GM21786 (cell line): ENCODE data around the gene NOVA1.
"Not testable (repeated sequence)": the region's sequence is repeated elsewhere in the genome, so short reads cannot be mapped to it uniquely, and the experiment has no call there.

ENCODE experiments used
- ATAC-seq: cut with Tn5 transposase; IDR thresholded peaks from one replicate; pipeline ENCODE4 v1.9.1; 2021; ENCODE audit not compliant: unreplicated experiment

NOVA1 gene

GRCh38 chr14:26597589-26598080 is at the start of gene NOVA1:
Gene NOVA1 (minus strand): TSS chr14:26598033. CDS start chr14:26597436, 597 bp downstream.
- ATAC-seq: no peak

- ATAC-seq: not testable (repeated sequence)
Observed at GRCh38 chr14:26645057-26645456, 47.2 kb upstream of the NOVA1 start.

DNA sequence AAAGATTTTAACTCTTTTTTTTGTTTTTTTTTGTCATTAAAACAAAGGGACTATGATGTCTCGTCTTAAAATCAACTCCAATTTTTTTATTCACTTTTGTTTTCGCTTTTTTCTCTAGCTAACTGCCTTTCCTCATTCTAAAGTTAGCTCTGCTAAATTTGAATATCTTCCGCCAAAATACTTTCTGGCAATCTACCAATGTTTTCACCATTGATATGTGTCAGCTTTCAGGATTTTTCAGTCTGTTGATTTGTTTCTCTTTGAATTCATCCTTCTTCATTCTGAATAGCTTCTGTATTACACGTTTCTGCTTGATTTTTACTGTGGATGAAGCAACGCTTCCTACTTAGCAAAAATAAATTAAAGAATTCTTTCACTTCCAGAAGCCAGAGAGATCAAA is 38.7 kb upstream of the NOVA1 start:
- no peak for ATAC-seq

DNA sequence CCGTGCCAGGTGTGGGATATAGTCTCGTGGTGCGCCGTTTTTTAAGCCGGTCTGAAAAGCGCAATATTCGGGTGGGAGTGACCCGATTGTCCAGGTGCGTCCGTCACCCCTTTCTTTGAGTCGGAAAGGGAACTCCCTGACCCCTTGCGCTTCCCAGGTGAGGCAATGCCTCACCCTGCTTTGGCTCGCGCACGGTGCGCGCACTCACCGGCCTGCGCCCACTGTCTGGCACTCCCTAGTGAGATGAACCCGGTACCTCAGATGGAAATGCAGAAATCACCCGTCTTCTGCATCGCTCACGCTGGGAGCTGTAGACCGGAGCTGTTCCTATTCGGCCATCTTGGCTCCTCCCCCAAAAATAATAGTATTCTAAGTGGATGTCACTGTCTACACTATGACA is 37.1 kb upstream of the NOVA1 start:
- not testable (repeated sequence) for ATAC-seq

DNA sequence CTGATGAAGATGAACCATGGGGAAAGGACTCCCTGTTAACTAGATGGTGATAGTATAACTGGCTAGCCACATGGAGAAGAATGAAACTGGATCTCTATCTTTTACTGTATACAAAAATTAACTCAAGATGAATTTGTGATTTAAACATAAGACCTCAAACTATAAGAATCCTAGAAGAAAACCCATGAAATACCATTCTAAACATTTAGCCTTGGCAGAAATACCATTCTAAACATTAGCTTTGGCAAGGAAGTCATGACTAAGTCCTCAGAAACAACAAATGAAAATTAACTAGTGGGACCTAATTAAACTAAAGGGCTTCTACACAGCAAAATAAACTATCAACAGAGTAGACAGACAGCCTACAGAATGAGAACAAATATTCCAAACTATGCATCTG is 28.4 kb upstream of the NOVA1 start:
- no peak for ATAC-seq

- ATAC-seq: no peak
Observed at GRCh38 chr14:26622611-26623010, 24.8 kb upstream of the NOVA1 start.

DNA sequence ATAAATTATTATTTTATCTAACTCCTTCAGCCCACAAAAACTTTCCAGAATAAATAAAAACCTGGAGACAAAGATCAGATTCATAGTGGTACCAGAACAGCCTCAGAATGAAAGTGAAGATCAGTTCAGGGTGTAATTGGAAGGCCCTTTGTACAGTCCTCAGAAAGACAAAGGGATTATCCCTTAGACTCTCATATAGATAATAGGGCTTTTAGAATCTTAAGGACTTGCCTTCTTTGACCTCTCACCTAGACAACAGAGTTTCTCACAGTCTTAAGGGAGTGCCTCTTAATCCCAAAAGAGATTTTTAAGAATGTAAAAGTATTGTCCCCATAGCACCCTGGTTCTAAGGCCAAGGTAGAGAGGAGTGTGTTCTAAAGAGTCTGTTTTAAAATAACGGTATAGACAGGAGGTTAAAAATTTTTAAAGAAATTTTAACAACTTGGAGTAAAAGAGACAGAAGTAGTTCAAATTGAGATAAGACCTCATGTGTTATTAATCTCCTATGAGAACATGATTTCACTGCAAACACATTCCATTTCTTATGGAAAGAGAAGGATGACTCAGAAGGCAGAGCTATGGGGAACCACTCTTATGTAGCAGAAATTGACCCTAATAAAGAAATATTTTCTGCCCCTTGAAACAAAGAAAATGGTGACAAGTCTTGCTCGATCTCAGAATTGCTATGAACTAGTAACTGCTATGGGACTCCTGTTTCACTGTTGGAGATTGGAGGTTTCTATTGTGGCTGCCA is 24.2 kb upstream of the NOVA1 start:
- ATAC-seq: no peak

DNA sequence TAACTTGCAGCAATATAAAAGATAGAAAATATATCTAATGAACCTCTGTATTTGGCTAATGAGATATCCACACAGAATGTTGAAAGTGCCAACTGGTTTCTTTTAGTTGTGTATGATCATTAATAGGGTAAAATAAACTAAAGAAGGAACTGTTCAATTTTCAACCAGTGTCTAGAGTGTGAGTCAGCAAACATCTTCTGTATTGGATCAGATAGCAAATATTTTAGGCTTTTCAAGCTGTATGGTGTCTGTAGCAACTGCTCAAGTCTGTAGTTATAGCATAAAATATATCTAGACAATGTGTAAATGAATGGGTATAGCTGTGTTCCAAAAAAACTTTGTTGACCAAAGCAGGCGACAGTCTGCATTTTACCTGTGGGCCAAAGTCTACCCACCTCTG is 23.5 kb upstream of the NOVA1 start:
- no peak for ATAC-seq

DNA sequence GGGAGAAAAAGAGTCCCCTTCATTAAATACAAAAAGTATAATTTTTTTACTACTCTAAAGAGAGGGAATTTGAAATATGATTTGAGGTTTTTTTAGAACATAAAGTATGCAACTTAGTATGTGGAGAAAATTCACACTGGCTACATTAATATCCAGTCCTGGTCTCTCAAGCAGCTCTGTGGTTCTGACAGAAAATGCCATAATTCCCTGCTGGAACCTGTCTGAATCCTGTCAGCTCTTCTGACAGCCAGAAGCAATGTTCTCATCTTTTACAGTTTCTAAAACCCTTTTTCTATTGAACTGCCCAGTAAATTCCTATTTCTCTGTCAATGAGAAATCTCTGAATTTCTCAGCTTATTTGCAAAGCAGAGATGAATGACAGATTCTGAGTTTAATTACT is 13.4 kb upstream of the NOVA1 start:
- ATAC-seq: no peak

GRCh38 chr14:26606729-26607312 is 9.0 kb upstream of the NOVA1 start:
- ATAC-seq: no peak

- ATAC-seq: no peak
Observed at GRCh38 chr14:26605602-26606001, 7.8 kb upstream of the NOVA1 start.

DNA sequence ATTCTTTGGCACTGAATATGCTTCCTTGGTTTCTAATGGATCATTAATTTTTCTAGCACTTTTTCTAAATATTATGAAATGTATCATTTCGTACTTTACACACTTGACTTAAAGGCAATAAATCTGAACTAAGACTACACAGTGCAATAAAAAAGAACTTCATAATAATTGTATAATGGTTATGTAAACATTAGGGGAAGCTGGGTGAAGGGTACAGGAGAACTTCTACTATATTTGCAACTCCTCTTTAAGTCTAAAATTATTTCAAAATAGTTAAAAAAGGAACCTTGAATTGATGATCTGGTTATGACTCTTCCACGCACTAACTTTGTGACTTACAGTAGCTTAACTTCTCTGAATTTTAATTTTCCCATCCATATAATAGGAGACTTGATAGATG is 5.1 kb upstream of the NOVA1 start:
- no peak for ATAC-seq

GRCh38 chr14:26601856-26602255 is 4.0 kb upstream of the NOVA1 start:
- ATAC-seq: no peak

DNA sequence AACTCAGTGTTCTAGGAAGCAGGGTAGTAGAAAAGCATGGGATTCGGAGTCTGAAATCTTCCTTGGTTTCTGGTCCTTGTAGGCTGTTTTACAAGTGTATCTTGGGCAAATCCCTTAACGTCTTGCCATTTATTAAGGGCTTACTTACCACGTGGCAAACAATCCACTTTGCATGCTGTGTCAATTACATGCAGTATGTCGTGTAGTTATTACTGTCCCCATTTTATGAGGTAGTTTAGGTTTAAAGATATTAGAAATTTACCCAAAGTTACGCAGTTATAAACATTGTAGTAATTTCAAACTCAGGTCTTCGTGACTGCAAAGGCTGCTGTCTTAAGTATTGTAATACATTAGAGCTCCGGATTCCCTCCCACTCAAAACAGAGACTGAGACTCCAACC is 1.5 kb upstream of the NOVA1 start:
- ATAC-seq: no peak

DNA sequence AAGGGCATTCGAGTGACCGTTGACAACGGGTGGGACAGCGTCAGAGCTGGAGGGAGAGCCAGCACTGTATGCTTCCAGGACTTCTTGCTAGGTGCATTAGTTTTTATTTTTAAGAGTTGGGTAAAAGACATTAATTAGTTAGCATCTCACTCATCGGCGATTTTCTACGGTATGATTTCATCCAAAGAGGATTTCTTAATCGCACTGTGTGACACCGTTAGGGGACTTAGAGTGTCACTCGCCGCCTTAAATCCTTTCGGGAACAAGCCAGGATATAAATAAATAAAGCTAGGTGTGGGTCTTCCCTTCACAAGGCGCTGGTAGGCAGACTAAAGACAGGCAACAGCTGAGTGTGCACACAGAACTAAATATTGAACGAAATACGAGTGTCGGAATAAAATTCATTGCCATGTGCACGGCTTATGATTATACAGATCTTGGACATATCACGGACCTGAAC is 869 bp upstream of the NOVA1 start:
- ATAC-seq: no peak

DNA sequence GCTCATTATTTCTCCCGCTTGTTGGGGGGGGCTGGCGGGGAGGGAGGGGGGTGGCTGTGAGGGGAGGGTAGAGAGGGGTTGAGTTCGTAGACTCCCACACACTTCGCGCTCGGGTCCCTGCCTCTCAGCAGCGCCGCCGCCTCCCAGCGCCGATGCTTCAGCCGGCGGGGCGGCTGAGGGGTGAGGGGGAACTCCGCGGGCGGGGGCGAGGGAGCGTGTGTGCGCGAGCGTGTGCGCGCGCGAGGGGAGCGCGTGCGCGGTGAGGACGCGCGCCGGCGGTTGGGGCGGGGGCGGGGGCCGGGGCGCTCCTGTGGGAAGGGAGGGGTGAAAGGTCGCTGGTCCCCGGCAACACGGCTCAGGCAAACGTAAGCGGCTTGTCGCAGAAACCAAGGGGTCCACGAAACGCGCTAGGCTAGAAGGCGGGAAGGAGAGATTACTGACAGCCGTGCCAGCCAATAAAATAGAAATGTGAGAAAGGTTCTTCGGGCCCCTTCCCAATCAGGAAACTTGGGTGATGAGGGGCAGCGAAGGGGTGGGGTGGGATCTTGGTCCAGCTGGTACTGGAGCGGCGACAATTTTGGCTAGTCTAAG is 343 bp upstream of the NOVA1 start:
- no peak for ATAC-seq

GRCh38 chr14:26597071-26597588 is 703 bp downstream of the NOVA1 start:
- ATAC-seq: no peak

DNA sequence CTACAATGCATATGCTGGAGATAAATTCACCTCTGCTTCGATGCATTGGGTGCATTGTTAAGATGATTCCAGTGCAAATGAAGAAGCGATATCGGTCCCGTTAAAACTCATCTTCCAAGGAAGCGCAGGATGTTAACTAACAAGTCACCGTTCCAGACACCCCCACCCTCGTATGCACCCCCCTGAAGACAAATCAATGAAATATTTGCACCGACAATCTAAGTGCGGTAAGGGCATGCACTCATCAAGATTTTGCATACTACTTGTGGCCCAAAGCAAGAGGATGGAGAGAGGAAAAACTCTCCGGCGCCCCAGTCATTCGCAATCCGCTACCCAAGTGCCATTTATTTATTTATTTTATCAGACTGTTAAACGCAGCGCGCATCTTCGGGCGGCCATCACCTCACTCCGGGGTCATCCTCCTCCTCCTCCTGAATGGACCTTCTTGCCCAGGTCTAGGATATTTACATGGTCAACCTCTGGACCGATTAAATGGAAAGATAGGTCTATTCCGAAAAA is 1.2 kb downstream of the NOVA1 start:
- no peak for ATAC-seq

DNA sequence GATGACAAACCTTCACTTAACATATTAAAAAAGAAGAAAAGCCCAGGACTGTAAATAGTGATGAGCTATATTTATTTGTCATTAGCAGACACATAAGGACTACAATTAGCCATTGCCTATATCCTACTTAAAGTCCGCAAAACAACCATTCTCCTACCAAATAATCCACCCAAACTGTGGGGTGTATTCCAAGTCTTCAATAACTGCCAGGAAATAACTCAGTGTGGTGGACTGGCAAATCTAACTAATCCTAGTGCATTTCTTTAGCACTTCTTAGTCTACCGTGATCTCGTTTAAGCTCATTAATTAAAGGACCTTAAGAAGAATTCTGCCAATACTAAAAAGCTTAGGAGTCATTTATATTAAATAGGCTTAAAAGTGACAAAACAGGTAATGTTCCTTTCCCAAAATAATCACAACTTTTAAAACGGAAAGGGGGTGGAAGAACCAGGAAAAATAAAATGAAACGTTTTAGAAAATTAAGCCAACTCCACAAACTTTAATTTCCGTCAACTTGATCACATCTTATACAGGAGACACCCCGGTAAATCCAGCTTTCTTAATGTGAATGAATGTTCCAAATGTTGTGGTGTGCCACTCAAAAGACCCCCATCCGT is 1.8 kb downstream of the NOVA1 start:
- ATAC-seq: no peak

- no peak for ATAC-seq
Observed at GRCh38 chr14:26594756-26595545, 2.9 kb downstream of the NOVA1 start.
